RPMI7951 (cell line): ENCODE data around the gene PIP4K2C. TPM values are rescaled to one million over a fixed set of nuclear protein-coding genes. Genes with fewer than 3 reads are reported as not detected.
"Not testable (repeated sequence)": the region's sequence is repeated elsewhere in the genome, so short reads cannot be mapped to it uniquely, and the experiment has no call there.

Experiments used
- DNase-seq: peaks from one replicate; pipeline ENCODE4 v3.0.0-alpha.2; 2012; ENCODE audit warnings: low read depth
- total RNA-seq: library from RNA; depleted of rRNA; stranded (reverse); fragments of >200 nt; shearing (Covaris generic); gene quantifications from 2 replicates; pipeline ENCODE4 v1.2.3, GENCODE V29; 2014

The PIP4K2C gene
- total RNA-seq, 1 experiment from 2014 or later: 19.3 TPM

DNA sequence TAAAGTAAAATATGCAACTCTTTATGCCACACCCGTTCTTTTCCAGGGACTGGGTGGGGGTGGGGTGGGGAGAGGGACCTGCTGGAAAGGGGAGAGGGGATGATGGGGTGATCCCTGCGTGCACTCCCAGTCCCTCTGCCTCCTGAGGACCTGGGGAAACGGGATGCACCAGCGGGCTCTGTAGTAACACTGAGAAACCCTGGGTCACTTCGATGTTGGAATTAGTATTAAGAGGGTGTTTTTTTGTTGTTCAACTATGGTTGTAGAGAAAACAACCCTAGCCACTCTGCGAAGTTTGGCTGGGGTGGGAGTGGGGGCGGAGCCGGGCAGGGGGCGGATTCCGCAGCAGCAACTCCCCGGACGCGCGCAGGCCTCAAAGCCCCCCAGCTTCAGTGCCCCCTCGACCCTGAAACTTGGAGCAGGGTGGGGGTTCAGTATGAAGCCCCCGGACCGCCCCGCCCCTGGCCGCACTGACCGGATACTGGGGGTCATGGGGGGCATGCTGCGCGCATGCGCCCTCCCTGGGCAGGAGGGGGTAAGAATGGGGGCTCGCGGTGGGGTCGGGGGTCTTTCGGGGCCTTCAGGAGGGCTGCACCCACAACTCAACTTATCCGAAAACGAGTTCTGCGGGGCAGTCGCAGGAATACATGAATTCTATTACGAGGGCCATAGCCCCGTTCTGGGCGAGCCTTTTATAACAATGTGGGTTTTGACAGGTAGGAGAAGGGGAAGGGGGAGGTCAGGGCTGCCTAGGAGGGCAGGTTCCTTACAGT is 19.0 kb downstream of the PIP4K2C start:
- no peak for DNase-seq

DNA sequence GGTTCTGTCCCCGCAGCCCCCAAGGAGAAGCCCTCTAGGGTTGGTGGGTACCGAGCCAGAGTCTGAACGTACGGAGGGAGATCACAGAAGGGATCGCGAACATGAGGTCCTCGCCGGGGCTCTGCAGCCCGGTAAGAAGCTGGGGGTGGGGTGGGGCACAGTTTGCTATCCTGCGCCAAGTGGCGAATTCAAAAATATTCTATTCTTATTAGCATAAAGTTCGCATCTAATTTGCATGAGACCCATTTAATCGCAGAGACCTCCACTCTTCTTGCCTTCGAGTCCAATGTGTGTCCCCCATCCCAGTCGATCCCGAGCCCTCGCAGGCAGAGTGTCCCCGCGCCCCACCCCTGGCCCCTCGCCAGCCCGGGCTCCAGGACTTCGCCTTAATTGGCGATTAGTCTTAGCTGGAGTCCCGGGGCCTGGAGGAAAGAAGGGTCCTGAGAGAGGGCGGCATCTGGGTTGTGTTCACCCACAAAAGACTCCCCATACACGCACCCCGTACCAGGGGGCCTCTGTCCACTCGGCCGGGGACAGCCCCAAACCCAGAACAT is 19.6 kb downstream of the PIP4K2C start:
- no peak for DNase-seq

DNA sequence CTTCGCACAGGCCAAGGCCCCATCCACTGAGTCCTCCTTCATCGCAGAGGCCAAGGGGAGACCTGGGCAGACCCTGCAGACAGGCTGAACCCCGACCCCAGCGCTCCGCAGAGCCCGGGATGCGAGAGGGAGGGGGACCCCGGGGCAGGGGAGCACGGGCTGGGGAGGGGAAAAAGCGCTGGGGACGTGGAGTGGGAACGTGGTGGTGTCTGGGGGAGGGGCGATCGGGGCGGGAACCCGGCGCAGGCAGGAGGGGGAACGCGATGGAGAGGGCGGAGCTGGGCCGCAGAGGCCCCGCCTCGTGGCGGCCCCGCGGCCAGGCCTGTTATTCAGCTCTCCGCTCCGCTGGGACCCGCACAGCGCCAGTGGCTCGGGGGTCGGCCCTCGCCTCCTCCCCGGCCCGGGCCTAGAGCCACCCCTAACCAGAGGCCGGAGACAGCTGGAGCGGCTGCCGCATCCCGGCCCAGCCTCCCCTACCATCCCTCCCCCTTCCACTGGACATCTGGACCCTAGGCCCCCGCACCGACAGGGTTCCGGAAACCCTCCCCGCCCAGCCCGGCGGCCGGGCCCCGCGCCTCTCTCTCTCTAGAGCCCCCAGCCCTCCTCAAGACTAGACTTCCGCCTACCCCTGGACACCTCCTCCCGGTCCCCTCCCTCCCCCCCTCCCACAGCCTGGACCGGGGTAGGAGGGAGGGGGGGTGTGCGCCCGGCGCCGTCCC is 20.3 kb downstream of the PIP4K2C start, which contains the start of gene ARHGEF25:
Gene ARHGEF25 (plus strand): TSS at position 328 of the 719 bp plus-strand sequence. CDS start 460 bp downstream, outside the sequence.
- DNase-seq: peak; percentile 56

DNA sequence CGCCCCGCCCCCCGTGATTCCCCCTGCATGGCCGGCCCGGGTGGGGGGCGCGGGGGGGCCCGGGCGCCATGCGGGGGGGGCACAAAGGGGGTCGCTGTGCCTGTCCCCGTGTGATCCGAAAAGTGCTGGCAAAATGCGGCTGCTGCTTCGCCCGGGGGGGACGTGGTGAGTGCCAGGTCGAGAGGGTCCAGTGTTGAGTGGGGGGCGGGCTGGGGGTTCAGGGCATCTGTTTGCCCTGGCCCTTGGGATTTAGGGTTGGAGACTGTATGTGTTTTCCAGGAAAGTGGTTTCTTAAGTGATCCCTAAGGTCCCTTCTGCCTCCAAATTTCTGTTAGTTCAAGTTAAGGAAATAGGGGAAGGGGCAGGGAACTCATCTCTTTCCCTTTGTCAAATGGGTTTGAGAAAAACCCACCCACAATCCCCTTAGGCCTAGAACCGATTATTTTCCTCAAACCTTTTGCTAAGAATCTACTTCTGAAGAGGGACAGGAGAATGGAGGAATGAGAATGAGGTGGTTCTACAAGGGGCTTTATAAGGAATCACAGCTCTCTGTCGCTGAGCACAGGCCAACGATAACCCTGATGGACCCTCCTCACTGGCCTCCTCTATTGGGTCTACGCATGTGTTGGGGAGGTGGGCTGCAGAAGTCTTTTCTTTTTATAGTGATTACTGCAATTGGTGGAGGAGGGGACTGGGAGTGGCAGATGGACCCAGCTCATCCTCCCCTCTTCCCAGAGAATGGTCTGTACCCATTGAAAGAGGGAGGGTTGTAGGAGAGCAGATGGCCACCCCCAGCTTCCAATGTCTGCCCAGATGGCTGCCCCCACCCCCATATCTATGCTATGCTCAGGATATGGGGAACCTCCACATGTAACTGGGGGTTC is 21.1 kb downstream of the PIP4K2C start:
- no peak for DNase-seq

DNA sequence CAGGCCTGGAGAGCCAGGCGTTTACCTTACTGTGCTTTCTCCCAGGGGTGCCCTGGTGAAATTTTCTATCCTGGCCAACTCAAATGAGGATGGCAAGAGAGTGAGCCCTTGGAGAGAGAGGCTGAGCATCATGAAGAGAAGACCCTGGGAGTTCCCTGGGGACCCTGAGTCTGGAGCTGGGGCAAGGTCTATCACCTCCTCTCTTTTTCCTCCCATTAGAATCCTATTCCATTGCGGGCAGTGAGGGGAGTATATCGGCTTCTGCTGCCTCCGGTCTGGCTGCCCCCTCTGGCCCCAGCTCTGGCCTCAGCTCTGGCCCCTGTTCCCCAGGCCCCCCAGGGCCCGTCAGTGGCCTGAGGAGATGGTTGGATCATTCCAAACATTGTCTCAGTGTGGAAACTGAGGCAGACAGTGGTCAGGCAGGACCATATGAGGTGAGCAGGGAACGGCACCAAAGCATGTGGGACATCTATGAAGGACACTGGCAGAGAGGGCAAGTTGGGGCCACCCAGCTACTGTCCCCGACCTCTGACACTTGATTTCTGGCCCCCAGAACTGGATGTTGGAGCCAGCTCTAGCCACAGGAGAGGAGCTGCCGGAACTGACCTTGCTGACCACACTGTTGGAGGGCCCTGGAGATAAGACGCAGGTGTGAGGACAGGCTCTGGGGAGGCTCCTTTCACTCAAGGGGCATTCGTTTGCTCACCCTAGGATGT is 21.9 kb downstream of the PIP4K2C start:
- no peak for DNase-seq

DNA sequence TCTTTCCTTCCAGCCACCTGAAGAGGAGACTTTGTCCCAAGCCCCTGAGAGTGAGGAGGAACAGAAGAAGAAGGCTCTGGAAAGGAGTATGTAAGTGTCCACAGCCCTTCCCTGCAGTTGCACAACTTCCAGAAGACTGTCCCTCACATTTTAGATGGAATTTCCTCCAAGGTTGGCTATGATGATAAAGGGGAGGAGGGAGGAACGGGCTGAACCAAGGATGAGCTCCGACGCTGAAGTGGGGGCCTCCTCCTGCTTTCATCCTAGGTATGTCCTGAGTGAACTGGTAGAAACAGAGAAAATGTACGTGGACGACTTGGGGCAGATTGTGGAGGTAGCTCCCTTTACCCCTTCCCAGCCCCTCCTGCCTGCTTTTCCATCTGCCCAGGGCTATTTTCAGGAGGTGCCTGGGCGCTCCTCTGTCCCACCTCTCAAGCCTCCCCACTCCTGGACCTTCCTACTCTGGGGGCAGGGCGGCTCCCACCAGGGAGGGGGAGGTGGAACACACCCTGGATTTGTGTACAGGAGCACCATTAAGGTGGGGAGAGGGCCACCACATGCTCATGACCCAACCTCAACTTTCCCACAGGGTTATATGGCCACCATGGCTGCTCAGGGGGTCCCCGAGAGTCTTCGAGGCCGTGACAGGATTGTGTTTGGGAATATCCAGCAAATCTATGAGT is 22.6 kb downstream of the PIP4K2C start:
- DNase-seq: no peak

DNA sequence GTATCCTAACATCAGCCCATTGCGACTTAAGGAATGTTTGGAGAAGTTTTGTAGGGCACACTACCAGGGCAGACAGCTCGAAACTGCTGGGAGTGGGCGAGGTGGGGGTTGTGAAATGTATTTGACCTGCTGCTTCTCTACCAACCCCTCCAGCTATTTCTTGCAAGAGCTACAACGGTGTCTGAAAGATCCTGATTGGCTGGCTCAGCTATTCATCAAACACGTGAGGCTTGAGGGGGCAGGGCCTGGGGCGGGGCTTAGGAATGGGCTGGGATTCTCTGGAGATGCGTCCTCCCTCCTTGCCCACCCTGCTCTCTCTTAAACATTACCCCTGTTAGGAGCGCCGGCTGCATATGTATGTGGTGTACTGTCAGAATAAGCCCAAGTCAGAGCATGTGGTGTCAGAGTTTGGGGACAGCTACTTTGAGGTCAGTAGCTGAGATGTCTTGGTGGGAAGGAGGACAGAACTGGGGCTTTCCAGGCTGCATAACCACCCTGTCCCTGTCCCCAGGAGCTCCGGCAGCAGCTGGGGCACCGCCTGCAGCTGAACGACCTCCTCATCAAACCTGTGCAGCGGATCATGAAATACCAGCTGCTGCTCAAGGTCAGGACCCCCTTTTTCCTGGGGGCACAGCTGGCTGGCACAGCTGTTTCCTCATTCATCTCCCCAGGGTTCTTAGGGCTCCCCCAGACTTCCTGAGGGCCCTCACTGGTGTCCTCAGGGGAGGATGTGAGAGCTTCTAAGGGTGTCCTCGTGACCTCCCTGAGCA is 23.4 kb downstream of the PIP4K2C start:
- no peak for DNase-seq

DNA sequence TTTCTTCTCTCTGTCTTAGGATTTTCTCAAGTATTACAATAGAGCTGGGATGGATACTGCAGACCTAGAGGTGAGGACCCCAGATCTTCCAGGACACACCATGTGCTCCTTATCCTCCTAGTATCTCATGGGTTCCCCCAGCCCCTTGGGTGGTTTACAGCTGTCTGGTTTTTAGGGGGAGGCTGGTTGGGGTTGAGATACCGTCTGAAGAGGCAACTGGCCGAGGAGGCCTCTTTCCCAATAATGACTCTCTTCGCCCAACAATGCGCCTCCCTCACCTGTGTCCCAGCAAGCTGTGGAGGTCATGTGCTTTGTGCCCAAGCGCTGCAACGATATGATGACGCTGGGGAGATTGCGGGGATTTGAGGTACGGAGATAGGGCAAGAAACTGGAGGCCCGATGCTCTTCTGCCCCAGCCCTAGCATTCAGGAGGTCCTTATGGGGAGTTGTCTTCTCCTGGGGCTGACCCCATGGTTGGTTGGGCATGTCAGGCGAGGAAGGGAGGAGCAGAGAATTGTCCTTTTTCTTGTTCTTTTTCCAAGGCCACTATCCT is 24.0 kb downstream of the PIP4K2C start:
- no peak for DNase-seq

DNA sequence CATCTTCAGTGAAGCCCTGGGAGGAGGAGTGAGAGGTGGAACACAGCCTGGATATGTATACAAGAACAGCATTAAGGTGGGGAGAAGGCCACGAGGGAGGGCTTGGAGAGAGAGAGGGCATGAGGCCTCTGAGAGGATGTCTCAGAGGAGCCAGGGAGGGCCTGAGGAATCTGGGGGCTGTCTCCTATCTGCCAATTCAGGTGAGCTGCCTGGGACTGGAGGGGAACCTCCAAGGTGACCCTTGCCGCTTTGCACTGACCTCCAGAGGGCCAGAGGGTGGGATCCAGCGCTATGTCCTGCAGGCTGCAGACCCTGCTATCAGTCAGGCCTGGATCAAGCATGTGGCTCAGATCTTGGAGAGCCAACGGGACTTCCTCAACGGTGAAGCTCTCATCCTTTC is 24.6 kb downstream of the PIP4K2C start:
- DNase-seq: no peak

DNA sequence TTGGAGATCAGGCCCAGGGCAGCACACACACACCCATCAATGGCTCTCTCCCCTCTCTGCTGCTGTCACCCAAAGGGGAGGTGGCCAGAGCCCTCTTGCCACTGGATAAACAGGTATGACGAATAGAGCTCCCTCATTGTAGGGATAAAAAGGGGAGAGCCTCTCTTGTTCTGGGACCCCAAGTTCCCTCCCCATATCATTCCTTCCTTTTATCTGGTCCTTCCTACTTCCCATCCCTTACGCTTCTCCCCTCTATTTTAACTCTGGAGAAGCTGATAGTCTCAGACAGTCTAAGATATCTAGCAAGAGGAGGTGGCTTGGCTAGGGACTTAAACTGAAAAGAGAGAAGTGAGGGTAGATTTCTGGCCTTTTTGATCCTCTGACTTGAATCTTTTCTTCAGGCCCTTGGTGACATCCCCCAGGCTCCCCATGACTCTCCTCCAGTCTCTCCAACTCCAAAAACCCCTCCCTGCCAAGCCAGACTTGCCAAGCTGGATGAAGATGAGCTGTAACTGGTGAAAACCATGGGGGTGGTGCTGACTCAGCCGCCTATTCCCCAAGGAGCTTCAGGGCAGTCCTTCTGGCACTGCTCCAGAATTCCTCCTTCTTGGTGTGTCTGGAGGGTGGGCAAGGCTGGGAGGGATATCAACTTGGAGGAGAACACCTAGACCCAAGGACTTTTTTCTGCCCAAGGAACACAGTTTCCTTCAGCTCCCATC is 25.6 kb downstream of the PIP4K2C start:
- peak; percentile 39 for DNase-seq

DNA sequence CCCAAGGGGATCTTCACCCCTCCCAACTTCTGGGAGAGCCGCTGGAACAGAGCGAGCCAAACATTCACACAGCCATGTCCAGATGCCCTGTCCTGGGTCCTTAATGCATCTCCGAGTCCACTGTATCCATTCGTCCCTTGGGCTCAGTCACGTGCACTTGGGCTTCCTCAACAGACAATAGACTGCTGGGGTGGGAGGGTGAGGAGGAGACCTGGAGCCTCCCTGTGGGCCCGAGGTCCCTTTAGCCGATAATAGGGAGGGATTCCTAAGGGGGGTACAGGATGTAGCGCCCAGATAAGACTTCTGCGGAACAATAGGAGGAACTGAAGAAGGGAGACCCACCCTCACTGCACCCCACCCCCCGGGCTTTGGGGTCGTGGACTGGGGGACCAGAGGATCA is 26.9 kb downstream of the PIP4K2C start:
- no peak for DNase-seq

DNA sequence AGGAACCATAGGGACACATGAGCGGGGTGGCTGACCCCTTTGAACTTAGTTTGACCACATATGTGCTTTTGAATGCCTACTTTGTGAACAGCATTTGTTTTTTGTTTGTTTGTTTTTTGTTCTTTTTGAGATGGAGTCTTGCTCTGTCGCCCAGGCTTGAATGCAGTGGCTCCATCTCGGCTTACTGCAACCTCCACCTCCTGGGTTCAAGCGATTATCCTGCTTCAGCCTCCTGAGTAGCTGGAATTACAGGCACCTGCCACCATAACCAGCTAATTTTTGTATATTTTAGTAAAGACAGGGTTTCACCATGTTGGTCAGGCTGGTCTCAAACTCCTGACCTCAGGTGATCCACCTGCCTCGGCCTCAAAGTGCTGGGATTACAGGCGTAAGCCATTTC is 27.4 kb downstream of the PIP4K2C start:
- DNase-seq: not testable (repeated sequence)

DNA sequence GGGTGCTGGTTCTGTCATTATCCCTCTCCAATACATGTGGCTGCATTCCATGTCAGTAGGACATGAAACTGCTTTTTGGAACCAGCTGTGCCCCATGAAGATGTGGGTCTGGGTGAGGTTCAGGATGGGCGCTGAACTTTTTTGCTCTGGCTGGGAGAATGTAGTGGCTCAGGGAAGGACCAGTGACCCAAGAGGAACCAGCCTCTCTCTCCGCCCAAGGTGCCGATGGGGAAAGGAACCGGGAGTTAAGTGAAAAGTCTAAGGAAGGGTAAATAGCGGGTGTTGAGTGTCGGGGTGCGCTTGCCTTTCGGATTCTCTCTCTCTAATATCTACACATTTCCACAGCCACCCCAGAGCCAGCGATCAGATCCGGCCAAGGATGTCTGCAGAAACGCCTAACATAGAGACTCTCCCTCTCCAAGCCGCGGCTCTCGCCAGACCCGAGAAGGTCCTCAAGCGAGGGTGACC is 28.0 kb downstream of the PIP4K2C start:
- DNase-seq: no peak

DNA sequence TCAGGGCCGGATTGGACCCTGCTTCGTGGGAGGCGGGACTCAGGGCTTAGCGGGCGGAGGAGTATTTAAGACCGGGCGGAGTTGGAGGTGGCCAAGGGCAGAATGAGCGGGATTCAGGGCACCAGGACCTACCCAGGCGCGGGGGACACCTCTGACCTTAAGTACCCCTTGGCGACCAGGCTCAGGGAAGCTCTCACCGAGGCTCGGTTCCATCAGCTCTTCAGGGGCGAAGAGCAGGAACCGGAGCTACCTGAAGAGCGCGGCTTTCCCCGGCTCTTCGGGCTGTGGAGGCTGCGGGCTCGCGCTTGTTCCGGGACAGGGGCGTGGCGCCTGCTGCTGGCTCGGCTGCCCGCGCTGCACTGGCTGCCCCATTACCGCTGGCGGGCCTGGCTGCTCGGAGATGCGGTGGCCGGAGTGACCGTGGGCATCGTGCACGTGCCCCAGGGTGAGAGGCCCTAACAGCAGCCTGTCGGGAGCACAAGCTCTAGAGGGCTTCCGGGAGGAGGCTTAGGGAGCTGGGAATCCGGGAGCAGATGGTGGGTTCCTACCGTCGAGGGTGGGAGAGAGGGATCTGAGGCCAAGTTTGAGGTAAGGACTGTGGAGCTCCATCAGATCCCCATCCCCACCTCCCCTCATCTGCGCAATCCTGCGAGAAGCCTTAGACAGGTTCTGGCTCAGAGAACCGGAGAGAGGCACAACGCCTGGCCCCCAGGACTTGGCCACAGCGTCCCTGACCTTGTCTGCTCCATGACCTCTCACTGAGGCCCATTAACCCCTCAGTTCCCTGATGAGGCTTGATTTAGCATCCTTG is 28.6 kb downstream of the PIP4K2C start:
- DNase-seq: no peak

DNA sequence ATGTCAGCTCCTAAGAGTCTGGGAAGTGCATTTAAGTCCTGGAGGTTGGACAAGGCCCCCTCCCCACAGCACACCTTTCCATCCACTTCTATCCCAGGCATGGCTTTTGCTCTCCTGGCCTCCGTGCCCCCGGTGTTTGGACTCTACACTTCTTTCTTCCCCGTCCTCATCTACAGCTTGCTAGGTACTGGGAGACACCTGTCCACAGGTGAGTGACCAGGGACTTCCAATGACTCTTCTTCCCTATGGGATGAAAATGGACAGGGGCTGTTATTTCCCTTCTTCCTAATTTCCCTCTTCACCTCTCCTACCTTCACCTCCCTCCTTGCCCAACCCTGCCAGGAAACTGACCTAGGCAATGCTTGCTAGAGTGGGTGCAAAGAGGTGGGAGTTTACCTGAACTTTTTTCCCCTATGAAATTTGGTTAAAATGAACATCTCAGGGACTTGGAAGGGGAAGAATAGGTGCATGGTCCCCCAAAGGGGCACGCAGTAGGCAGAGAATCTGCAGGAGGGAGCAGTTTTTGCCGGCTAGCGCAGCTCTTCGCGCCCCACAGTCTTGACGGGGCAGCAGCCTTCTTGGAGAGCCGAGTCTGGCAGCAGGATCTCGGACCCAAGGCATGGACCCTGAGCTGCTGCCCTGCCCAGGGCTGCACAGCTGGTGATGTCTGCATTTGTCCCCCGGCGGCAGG is 29.4 kb downstream of the PIP4K2C start:
- no peak for DNase-seq

DNA sequence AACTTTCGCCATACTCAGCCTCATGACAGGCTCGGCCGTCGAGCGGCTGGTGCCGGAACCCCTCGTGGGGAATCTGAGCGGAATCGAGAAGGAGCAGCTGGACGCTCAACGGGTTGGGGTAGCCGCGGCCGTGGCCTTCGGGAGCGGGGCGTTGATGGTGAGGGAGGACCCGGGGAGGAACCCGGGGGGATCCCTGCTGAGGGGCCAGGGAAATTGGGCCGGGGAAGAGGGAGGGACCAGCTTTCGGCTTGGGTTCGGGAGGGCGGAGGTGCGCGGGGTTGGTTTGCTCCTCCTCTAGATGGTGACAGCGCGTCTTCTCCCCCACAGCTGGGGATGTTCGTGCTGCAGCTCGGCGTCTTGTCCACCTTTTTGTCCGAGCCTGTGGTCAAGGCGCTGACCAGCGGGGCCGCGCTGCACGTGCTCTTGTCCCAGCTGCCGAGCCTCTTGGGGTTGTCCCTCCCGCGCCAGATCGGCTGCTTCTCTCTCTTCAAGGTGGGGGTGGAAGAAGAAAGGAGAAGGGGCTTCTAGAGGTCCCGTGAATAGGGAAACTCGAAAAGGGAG is 30.0 kb downstream of the PIP4K2C start:
- no peak for DNase-seq
